ENCODE measurements around the gene NTHL1.

NTHL1 gene

DNA sequence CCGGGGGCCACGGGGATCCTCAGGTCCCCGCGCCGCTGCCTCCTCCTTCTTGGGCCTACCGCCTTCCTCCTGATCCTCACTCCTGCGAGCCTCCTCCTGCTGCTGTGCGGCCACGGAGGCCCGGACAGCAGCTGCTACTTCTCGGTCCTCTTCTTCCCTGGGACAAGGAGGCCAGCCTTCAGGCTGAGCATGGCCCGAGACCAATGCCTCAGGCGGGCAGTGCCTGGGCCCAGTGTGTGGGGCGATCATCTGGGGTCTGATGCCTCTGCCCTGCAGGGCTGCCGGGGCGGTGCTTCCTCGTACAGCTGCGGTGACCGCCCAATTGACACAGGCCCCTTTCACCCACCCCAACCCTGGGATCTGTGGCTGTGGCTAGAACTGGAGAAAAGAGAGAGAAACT lies 46.6 kb downstream of the NTHL1 start:
- no peak for DNase-seq (ENCODE audit: extremely low read depth, low read depth)
- TF ChIP-seq, protein P1, sequence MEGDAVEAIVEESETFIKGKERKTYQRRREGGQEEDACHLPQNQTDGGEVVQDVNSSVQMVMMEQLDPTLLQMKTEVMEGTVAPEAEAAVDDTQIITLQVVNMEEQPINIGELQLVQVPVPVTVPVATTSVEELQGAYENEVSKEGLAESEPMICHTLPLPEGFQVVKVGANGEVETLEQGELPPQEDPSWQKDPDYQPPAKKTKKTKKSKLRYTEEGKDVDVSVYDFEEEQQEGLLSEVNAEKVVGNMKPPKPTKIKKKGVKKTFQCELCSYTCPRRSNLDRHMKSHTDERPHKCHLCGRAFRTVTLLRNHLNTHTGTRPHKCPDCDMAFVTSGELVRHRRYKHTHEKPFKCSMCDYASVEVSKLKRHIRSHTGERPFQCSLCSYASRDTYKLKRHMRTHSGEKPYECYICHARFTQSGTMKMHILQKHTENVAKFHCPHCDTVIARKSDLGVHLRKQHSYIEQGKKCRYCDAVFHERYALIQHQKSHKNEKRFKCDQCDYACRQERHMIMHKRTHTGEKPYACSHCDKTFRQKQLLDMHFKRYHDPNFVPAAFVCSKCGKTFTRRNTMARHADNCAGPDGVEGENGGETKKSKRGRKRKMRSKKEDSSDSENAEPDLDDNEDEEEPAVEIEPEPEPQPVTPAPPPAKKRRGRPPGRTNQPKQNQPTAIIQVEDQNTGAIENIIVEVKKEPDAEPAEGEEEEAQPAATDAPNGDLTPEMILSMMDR (IDR thresholded peaks at IDR 0.05; ENCODE audit: low read depth, low read length, missing control alignments) = no peak
- H3K4me3 ChIP-seq (replicated peaks; ENCODE audit: low read depth, low read length) = no peak overlapping the region

DNA sequence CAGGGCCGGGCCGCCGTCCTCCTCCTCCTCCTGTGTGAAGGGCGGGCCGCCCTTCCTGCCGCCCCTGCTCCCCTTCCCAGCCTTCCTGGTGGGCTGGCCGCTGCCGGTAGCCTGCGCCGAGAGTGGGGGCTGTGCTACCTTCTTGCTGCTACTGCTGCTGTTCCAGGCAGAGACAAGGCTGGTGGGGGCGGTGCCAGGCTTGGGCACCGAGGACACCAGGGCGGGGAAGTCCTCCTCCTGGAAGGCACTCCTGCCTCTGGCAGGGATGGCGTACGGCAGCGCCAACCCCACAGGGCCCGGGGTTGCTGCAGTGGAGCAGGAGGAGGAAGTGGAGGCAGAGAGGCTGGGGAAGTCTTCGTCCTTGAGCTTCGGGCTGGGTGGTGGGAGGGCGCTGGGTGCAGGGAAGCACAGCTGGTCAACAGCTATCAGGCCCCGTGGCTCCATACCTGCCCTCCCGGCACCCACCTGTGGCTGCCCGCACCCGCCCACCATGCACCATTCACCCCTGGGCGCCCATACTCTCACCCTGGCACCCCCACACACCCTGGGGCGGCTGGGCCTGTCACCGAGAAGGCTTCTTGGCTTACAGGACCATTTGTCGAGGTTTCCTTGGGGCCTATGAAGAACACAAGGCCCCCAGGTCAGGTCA lies 47.6 kb downstream of the NTHL1 start:
- TF ChIP-seq, protein P1 (IDR thresholded peaks at IDR 0.05; ENCODE audit: low read depth, low read length, missing control alignments) = no peak

DNA sequence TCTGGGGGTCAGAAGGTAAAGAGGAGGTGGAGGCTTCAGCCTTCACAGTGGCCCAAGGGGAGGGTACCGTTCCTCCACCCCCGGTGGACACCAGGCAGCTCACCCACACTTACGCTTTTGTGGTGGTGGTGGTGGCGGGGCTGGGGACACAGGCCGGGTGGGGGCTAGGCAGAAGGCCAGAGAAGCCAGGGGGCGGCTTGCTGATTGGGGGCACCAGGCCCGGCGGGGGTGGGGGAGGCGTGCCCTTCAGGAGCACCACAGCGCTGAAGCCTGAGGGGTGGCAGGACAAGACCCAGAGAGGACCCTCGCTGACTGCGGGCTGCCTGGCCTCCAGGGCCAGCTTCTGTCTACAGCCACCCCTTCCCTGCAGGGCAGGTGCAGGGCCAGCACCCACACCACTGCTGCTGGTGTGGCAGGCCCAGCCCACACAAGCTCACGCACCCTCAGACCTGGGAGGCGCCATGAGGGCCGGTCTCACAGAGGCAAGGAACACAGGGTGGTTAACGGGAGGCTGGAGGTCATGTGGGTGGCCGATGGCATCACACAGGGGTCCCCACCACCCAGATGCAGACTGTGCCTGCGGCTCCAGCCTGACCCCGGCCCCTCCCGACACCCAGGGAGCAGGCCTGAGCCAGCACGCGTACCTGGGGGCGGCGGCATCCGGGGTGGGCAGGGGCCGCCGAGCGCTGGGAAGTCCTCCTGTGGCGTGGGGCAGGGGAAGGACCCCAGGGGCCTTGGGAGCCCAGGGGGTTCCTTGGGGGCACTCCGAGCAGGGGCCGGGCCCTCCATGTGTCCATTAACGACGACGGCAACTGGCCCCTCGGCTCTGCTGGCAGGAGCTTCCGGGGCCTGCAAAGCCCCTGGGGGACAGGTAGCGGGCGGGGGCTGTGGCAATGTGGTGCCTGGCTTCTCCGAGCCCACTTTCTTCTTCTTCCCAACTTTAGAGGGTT lies 48.5 kb downstream of the NTHL1 start:
- TF ChIP-seq, protein P1 (IDR thresholded peaks at IDR 0.05; ENCODE audit: low read depth, low read length, missing control alignments) = no peak
- H3K4me3 ChIP-seq (replicated peaks; ENCODE audit: low read depth, low read length) = no peak overlapping the region
- DNase-seq (ENCODE audit: extremely low read depth, low read depth) = no peak

More for the DNA sequence above, 47.6 kb downstream of the NTHL1 start:
- H3K4me3 ChIP-seq (replicated peaks; ENCODE audit: low read depth, low read length) = no peak overlapping the region
- DNase-seq (ENCODE audit: extremely low read depth, low read depth) = no peak

DNA sequence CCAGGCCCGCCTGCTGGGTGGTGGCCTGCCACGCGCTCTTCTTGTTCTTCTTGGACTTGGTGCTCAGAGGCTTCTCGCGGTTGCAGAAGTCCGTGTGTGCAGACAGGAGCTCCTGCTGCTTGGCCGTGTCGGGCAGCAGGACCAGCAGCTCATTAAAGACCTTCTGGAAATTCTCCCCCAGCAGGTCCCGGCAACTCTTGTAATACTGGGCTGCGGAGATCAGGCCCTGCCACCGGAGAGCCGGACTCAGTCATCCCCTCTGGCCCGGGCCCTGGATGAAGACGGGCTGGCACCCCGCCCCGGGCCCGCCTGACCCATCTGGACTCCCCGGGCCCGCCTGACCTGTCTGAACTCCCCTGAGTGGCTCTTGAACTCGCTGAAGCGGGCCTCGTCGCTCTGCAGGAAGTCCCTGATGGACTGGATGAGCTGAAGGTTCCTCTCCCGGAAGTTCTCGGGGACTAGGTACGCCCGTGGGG lies 49.2 kb downstream of the NTHL1 start:
- TF ChIP-seq, protein P1 (IDR thresholded peaks at IDR 0.05; ENCODE audit: low read depth, low read length, missing control alignments) = no peak
- no peak for DNase-seq (ENCODE audit: extremely low read depth, low read depth)
- H3K4me3 ChIP-seq (replicated peaks; ENCODE audit: low read depth, low read length) = no peak overlapping the region

DNA sequence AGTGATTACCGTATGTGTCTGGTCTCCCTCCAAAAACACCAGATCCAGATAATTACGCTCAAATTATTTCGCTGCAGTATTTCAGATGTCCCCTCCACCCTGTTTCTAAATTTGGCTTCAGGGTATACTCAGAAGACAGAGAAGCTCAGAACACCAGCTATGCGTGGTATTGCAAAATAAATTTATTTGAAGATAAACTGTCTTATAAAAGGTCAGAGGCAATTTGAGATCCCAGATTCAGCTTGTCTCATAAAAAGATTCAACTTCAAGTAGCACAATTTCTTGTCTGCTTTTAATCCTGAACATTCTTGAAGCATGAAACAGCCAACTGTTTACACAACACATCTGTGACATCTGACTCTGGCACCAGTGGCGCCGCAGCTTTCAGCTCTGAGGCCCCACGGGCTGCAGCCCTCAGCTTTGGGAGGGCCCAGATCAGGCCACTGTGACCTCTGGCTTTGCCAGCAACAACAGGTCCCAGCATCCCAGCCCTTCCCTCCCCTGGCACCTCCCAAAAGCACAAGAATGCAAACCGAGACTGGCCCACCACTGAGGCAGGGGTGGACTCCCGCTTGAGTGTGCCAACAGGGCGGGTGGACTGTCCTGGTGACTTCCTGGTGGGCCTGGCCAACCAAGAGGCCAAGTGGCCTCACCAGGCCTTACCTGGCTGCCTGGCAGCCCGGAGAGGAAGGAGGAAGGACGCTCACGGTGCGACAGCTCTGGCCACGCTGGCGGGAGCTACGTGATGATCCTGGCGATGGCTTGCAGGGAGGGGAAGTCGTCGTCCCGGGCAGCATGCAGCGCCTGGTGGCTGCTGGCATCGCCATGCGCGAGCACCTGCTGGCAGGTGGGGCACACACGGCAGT lies 49.9 kb downstream of the NTHL1 start:
- H3K4me3 ChIP-seq (replicated peaks; ENCODE audit: low read depth, low read length) = no peak overlapping the region
- TF ChIP-seq, protein P1 (IDR thresholded peaks at IDR 0.05; ENCODE audit: low read depth, low read length, missing control alignments) = no peak
- DNase-seq (ENCODE audit: extremely low read depth, low read depth) = no peak

DNA sequence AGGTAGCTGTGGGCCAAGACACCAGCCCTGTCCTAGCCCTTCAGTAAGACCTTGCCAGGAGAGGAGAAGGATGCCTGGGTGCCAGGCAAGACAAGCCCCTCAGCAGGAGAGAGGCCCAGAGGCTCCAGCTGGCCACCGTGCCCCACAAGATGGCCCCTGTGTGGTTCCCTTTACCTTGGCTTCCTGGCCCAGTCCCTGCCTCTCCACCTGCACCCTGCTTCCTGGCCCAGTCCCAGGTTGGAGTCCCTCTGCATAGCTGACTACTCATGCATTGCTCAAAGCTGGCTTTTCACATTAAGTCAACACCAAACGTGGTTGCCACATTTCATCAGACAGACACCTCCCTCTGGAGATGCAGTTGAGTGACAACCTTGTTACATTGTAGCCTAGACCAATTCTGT lies 53.9 kb downstream of the NTHL1 start:
- H3K4me3 ChIP-seq (replicated peaks; ENCODE audit: low read depth, low read length) = no peak overlapping the region
- no peak for DNase-seq (ENCODE audit: extremely low read depth, low read depth)
- TF ChIP-seq, protein P1 (IDR thresholded peaks at IDR 0.05; ENCODE audit: low read depth, low read length, missing control alignments) = no peak

All from HFF-Myc (cell line).